Measurements from ENCODE around the gene OTX2.

DNA sequence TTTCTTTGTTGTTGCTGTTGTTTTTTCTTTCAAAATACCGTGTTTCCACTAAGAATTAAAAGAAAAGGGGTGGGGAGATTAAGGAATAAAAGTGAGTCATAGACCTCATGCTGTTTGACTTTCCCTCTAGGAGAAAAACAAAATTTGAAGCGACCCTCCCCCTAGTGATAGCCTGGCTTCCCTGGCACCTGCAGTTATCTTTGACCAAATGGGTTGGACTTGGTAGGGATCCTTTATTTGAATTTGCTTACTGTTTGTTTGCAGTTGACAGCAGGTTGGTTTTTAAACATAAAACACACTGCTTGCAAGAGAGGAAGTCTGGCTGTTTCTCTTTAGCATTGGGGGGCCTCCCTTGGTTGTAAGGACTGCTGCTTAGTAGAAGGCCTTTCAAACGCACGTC is 14.0 kb downstream of the OTX2 start:
- TF ChIP-seq, protein P1, sequence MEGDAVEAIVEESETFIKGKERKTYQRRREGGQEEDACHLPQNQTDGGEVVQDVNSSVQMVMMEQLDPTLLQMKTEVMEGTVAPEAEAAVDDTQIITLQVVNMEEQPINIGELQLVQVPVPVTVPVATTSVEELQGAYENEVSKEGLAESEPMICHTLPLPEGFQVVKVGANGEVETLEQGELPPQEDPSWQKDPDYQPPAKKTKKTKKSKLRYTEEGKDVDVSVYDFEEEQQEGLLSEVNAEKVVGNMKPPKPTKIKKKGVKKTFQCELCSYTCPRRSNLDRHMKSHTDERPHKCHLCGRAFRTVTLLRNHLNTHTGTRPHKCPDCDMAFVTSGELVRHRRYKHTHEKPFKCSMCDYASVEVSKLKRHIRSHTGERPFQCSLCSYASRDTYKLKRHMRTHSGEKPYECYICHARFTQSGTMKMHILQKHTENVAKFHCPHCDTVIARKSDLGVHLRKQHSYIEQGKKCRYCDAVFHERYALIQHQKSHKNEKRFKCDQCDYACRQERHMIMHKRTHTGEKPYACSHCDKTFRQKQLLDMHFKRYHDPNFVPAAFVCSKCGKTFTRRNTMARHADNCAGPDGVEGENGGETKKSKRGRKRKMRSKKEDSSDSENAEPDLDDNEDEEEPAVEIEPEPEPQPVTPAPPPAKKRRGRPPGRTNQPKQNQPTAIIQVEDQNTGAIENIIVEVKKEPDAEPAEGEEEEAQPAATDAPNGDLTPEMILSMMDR (IDR thresholded peaks at IDR 0.05), result no peak
- TF ChIP-seq POLR2A (IDR thresholded peaks at IDR 0.05), result no peak

Data from lower leg skin (tissue), 3 donors.